ENCODE data around the gene GTPBP8.

DNA sequence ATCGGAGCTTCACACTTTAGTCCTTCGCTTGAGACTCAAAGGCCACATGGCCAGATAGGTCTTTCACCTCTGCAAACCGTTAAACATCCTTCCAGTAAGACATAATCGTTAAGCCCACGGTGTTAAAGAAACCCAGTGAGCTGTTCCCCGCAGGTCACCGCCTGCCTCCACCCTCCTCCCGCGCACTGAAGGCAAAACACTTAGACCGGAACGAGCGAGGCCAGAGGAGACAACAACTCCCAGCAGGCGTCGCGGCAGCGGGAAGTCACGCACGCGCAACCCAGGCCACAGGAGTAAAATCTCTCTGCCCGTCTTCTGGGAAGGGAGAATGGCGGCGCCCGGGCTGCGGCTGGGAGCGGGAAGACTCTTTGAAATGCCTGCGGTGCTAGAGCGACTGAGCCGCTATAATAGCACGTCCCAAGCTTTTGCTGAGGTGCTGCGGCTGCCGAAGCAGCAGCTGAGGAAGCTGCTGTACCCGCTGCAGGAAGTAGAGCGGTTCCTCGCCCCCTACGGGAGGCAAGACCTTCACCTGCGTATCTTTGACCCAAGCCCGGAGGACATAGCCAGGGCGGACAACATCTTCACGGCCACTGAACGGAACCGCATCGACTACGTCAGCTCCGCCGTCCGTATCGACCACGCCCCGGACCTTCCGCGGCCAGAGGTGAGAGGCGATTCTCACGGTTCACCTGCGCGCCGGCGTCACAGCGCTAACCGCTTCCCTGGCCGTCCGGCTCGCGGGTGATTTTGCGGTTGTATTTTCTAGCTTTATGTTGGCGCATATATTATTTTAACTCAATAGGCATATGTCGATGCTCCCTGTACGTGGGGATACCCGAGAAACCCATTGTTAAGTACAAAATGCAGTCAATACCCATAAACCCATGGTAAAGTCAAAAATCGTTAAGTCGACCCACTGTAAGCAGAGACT lies at the start of gene GTPBP8:
- TF ChIP-seq NFIC (IDR thresholded peaks at IDR 0.05) = no peak; the same call in 1 of the 2 replicates
- TF ChIP-seq EP300 (IDR thresholded peaks at IDR 0.05; ENCODE audit: borderline replicate concordance) = 0 out of 2 replicates have a peak, but pooled peaks have one; percentile 15
- TF ChIP-seq RAD21 (IDR thresholded peaks at IDR 0.05; ENCODE audit: low read depth) = no peak
- no peak for TF ChIP-seq TEAD4 (IDR thresholded peaks at IDR 0.05)
